Activated CD4-positive, alpha-beta T cell treated with anti-CD3 and anti-CD28 coated beads, Interleukin-2, Interleukin-4, amounts not matched to agents 100 ng/mL and 50 ng/mL, durations not matched to agents 16 hours and 8 hours (primary cell): ENCODE results near the gene TBPL2.
A peak's percentile ranks its signal among the peaks of the same experiment; 100 is the strongest.
"Not testable (repeated sequence)": the region's sequence is repeated elsewhere in the genome, so short reads cannot be mapped to it uniquely, and the experiment has no call there.

Experiments used
- DNase-seq: peaks from one replicate; pipeline ENCODE4 v3.0.0-alpha.2; 2020; ENCODE audit warnings: low spot score

TBPL2 gene

DNA sequence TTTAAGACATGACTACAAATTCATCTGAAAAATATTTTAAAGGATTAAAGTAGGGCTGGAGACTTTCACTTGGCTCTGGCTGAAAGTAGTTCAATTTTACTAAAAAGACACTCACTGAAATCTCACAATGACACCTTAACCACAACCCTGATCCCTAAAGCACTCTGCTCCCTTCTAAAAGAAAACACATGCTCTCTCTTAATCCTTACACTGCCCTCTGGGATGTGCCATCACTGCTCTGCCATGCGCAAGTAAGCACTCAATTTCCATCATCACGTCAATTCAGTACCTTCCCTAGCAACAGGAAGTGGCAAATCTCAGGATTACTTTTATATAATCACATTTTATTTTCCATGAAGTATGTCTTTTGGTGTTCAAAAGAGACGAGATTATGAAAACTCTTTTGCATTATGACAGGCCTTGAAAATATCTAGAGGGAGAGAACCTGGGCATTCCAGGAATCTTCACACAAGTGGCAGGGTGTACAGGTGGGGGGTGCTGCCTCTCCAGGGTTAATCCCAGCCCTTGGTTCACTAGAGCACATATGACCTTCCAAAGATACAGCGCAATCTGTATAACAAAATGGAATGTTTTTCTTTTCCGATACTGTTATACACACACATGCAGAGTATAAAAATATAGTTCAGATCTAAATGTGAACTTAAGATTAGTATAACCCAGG, 36.1 kb downstream of the TBPL2 start:
- DNase-seq: peak; percentile 16

DNA sequence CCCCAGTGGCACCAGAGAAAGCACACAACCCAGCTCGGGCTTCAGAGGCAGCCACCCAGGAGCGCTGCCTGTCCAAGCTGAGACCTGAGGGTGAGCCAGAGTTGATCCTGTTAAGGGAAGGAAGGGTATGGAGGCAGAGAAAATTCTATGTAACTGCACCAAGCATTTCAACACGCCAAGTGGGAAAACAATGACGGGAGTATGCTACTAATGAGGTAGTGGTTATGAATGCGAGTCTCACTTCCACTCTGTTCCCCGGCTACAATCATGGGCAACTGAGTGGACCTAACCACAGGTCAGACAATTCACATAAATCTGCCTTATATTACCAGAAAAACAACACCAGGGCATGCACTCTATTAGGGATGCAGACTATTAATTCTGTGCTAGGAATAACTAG, 38.7 kb downstream of the TBPL2 start:
- DNase-seq: no peak

DNA sequence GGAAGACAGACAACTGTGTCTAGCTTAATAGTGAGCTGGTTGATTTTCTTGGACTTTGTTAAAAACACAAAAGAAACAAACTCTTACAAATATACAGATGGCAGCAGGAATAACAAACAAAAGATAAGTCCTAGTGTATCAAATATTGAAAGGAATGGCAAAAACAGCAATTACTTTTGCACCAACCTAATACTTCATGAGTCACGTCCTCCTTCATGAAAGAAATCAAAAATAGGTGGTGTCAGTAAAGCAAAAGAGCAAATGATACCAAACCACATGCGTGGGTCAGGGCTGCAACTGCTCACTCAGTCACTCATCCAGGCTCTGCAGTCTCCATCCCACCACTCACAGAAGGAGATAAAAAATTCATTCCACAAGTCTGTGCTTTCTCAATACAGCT, 40.6 kb downstream of the TBPL2 start:
- DNase-seq: no peak

DNA sequence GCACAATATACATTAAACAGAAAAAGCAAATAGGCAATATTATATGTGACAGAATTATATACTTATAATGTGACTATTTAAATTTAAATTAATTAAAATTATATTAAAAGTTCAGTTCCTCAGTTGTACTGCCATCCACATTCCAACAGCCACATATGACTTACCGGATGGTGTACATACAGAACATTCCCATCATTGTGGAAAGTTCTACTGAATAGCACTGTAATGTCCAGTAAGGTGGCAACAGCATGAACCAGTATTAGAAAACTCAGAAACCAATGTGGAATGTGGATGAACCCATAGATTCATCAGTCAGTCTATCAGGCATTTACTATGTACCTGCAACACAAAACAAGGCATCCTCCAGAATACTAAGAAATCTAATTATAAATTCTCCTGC, 41.2 kb downstream of the TBPL2 start:
- DNase-seq: no peak

DNA sequence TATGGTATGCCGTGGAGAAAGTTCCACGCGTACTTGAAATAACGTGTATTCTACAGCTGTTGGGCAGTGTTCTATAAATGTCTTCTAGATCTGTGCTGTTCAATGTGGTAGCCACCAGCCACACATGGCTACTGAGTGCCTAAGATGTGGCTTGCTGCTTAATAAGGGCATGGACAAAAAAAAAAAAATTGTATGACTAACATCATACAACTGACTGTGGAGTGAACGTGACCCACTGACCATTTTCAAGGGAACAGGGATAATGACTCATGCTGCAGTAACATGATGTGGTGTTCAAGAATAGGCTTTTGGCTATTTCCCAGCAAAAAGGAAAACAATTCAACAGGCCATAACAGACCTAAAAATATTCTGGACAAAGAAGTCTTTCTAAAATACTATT, 41.7 kb downstream of the TBPL2 start:
- no peak for DNase-seq

GRCh38 chr14:55389330-55389729, 51.1 kb downstream of the TBPL2 start:
- DNase-seq: no peak

DNA sequence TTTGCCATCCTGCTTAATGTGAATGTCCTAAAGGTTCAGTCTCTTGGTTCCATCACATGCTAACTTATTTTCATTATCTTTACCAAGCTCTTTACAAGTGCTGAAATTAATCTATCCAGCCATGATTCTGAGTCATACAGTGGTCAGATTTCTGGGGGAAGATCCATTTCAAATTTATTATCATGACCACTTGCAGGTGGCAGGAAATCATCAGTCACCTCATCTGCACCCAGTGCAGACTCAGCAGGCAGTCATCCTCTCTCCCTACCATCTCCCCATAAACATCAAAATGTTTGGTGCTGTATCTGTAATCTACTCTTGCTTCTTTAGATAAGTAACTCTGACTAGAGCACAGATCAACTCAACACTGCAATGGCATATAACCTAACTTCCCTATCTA, 52.3 kb downstream of the TBPL2 start:
- DNase-seq: no peak

DNA sequence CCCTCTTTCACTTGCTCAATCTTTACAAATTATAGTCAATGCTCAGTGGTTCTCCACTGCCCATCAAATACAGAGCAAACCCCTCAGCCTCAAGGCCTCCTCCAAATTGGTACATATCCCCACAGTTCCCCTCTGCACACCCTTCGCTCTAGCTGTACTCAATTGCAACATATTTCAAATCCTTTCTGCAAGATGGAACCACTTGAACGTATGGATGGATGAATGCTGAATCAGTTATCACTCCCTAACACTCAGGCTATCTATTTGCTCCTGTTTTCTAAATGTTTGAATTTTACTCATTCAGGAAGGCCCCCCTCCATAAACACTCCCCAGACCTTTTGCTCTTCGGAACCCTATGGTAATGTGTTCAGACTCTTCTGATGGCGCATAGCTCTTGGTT, 53.3 kb downstream of the TBPL2 start:
- no peak for DNase-seq

DNA sequence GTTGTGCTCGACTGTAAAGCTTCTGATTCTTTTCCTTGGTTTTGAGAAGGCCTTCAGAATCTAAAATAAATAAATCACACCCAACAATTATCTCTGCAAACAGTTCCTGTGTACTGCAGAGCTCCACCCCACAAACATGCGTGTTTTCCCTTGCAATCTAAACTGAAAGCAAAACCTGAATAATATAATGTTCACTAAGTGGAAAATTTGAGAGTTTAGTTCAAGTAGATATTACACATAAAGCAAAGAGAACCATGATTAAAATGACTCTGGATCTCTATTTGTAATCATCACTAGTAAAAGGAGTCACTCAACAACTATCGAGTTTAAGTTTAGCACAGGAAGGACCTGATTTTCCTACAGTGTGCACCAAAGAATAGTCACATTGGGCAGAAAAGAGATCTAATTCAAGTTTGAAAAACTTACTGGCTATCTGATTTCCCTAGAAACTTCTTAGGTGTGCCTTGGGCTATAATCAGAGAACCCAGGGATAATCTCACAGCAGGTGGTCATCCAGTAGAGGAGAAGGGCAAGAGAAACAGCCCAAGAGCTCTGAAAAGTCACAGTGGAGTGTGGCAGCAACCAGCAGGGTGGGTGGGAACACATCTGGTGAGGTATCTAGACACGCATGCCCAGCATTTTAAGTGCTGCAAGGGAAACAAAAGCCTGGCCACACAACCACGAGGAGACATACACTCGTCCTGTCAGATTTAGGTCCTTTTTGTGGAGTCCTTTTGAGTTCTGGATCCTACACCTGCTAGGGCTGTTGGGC, 54.2 kb downstream of the TBPL2 start:
- peak; percentile 25 for DNase-seq

DNA sequence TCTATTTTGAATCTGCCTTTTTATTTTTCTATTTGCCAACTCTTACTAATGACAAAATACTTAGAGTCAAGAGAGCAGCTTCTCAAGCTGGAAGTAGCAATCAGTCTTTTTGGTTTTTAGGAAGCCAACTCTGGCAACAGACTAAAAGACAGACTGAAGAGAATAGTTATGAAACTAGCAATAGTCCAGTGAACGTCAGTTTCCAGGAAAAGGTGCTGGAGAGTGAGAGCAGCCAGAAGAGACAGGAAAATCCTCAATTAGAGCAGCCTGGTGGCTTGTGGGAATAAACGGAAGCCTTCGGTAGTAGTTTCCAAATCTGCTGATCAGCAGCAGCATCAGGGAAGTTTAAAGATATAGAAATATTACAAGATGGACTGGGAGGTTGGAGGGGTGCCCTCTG, 55.9 kb downstream of the TBPL2 start:
- no peak for DNase-seq

DNA sequence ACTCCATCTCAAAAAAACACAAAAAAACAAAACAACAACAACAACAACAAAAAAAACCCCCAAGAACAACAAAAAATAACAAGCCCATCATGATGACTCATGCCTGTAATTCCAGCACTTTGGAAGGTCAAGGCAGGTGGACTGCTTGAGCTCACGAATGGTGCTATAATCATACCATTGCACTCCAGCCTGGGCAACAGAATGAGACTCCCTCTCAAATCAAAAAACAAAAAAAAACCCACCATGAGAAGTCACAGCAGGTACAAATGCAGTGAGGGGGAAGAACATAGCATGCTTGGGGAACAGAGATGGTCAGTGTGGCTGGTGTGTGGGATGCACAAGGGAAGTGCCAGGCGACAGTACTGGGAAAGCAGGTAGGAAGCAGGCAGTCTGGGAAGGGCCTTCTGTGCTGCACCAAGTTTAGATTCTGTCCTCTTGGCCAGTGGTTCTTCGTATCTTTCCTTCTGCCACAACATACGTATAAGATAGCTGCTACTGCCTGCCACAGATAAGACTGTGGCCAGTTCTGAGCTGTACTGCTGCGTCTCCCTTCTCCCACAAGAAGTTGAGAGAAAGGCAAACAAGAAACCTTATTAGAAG, 56.8 kb downstream of the TBPL2 start:
- no peak for DNase-seq

DNA sequence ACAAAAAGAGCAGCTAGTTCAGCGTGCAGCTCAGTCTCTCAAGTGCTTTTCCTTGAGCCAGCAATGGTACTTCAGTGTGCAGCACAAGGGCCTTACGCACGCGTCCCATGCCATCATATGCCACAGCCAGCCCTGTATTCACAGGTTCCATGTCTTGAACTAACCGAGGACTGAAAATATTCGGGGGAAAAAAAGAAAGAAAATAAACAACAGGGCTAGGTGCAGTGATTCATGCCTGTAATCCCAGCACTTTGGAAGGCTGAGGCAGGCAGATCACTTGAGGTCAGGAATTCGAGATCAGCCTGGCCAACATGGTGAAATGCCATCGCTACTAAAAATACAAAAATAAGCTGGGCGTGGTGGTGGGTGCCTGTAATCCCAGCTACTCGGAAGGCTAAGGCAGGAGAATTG, 57.4 kb downstream of the TBPL2 start:
- DNase-seq: not testable (repeated sequence)

DNA sequence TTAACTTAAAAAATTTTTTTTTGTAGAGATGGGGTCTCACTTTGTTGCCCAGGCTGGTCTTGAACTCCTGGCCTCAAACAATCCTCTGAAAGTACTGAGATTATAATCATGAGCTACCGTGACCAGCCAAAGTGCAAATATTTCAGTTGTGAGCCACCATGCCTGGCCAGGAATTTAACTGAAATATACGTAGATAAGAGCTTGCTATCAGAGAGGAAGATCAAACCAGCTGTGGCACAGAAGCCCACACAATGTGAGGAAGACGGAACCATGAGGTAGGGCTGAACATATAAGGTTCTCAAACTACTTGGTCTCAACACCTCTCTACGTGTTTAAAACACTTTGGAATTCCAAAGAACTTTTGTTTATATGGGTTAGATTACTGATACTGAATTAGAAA, 57.9 kb downstream of the TBPL2 start:
- DNase-seq: no peak

DNA sequence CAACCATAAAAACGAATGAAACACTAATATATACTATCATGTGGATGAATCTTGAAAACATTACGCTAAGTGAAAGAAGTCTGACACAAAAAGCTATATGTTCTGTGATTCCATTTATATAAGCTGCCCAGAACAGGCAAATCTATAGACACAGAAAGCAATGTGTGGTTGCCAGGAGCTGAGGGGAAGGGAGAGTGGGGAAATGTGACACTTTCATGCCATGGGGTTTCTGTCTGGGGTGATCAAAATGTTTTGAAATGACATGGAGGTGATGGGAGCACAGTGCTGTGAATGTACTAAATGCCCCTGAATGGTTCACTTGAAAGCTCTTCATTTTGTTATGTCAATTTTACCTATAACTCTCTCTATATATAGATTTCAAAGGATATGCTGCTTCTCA, 58.9 kb downstream of the TBPL2 start:
- peak; percentile 11 for DNase-seq

DNA sequence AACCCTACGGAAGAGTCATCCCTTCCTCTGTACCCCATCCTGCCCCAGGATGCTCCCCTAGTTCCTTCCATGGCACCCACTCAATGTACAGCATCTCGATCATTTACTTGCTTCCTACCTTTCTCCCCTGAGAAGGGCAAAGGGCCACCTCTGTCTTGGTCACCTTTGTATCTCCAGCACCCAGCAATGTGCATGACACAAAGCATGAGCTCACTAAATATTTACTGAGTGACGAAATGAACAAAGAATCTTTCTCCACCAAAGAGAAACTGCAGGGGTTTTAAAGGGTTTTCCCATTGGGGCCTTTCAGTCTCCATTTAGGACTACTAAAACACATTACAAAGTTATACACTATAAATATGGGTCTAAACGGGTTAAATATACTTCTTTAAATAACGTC, 59.4 kb downstream of the TBPL2 start:
- no peak for DNase-seq

GRCh38 chr14:55377236-55377635, 63.2 kb downstream of the TBPL2 start:
- no peak for DNase-seq

- DNase-seq: no peak
These were observed 65.6 kb downstream of the TBPL2 start for GRCh38 chr14:55374771-55375170.

DNA sequence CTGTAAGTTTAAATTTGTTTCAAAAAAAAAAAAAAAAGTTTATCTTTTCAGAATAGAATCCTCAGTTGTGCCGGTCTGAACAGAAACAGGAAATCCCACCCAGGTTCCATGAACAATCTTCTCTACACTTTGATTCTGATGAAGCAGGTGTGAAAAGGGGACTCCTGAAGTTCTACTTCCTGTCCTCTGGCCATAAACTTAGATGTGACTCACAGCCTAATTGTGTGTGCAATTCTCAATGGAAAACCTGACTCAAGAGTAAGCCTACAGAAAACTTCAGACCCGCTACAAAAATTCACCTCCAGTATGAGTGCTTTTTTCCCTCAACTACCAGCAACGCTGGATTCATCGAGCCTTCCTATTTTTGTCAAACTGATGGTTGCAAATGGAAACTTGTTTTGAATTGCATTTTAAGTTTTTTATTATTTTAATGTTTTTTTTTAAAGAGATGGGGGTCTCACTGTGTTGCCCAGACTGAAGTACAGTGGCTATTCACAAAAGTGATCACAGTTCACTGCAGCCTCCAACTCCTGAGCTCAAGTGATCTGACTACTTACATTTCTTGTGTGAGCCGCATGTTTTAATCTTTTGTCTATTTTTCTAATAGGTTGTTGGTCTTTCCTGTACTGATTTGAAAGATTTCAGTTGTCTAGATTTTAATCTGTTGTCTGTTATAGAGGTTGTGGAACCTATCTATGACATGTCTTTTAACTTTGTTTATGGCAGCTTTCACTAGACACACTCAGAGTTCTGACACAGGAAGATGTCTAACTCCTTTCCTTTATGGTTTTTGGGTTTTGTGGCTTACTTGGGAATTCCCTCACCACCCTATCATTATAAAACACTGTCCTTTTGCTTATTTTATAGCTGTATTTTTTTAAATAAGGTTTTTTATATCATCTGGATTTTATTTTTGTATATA, 66.4 kb downstream of the TBPL2 start:
- DNase-seq: peak; percentile 76

- DNase-seq: no peak
These were observed 67.6 kb downstream of the TBPL2 start for GRCh38 chr14:55372825-55373224.

DNA sequence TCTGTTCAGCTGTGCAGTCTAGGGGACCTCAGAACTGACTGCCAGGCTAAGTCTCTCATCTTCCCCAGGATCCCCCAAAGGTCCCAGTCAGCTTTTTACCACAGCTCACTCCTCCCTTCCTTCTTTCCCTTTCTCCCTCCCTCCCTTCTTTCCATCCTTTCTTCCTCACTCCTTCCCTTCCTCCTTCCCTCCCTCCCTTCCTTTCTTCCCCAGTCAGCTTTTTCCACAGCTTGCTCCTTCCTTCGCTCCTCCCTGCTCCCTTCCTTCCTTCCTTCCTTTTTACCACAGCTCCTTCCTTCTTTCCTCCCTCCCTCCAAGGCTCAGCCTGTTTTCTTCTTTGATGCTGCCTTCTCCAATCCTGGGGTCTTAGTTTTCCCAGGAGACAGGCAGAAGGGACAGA, 68.0 kb downstream of the TBPL2 start:
- DNase-seq: no peak

- no peak for DNase-seq
These were observed 69.4 kb downstream of the TBPL2 start for GRCh38 chr14:55370883-55371455.

- no peak for DNase-seq
These were observed 74.1 kb downstream of the TBPL2 start for GRCh38 chr14:55366271-55366670.
